Measurements from ENCODE around the gene ECT2L.
"Not testable (repeated sequence)": the region's sequence is repeated elsewhere in the genome, so short reads cannot be mapped to it uniquely, and the experiment has no call there.

Gene ECT2L

GRCh38 chr6:138931660-138932059 is 135.8 kb downstream of the ECT2L start:
- DNase-seq, result no peak

GRCh38 chr6:138936873-138937272 is 141.0 kb downstream of the ECT2L start:
- DNase-seq, result not testable (repeated sequence)

DNA sequence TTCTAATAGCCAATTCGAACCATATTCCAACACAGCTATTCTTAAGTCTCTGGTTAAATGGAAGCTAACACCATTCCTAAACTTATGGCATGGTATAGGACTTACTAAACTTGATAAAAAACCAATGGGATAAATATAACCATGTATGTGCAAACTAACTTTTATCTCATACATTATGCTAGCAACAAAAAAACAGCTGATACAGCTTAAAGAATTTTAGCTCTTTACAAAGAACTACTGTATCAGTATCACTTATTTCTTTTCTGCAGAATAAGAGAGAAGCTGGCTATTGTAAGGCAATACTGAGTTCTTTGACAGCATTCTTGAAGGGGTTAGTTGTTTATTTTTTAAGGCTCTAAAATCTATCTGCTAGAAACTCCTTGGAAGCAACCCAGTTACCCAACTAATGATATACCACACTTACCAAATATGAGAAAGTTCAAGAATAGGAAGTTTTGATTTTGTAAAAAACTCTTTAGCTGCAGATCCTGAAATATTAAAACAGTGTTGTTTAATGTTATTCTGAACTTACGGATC is 147.3 kb downstream of the ECT2L start:
- DNase-seq, result no peak

DNA sequence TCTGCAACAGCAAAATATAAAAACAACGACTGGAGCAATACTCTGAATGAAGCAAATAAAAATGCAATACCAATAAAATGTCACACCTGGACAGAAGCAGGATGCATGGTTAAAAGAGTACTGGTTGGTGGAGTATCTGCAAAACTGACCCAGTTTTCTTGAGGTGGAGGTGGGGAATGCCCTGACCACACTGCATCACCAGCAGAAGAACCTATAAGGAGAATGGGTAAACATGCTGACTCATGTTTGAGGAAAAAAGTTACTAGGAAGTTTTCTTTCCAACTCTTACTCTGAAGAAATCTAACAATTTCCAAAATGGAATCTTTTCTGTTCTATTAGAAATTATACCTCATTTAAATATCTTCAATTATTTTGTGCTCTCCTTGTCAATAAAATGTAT is 148.5 kb downstream of the ECT2L start:
- DNase-seq, result no peak

- no peak for DNase-seq
Measured at GRCh38 chr6:138945354-138945753, 149.5 kb downstream of the ECT2L start.

GRCh38 chr6:138948004-138948403 is 152.1 kb downstream of the ECT2L start:
- DNase-seq, result no peak

- DNase-seq, result no peak
Measured at GRCh38 chr6:138948546-138949179, 152.8 kb downstream of the ECT2L start.

DNA sequence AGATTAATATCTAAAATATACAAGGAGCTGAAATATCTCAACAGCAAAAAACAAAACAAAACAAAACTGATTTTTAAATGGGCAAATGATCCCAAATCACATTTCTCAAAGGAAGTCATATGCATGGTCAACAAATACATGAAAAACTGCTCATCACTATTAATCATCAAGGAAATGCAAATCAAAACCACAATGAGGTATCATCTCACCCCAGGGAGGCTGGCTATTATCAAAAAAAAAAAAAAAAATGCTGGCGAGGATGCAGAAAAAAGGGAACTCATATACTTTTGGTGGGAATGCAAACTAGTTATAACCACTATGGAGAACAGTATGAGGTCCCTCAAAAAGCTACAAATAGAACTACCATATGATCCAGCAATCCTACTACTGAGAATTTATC is 157.6 kb downstream of the ECT2L start:
- DNase-seq, result no peak

Measured in hypothalamus (tissue), 51 donors.